ENCODE measurements around the gene KRT5.

GRCh38 chr12:52533686-52534470 lies 13.7 kb upstream of the KRT5 start:
- TF ChIP-seq CTCF (conservative IDR thresholded peaks at IDR 0.05; ENCODE audit: low read length): no peak
- TF ChIP-seq EZH2phosphoT487 (IDR thresholded peaks at IDR 0.05; ENCODE audit: borderline replicate concordance): no peak

Data from Loucy (cell line).